ENCODE measurements around the gene TEDC2.

DNA sequence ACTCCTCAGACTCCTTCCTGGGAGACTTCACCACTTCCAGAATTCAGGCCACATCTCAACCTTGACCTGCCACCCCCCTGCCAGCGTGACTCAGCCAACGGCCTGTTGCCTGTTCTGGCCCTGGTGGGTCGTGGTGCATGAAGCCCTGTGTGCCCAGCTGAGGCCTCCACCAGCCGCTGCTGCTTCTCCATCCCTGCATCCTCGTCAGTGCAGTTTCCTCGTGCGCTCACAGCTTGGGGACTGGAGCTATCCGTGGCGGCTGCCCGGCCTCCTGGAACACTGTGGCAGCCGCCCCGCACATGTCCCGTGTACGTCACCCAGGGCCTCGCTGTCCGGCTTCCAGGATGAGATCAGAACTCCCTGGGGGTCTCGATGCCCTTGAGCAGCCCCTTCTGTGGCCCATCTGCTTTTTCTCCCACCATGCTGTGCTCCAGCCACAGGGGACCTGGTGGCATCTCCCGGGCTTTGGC, 8.0 kb upstream of the TEDC2 start:
- no peak for TF ChIP-seq POLR2A (IDR thresholded peaks at IDR 0.05; ENCODE audit: control extremely low read depth in 1 of 2, low read depth in 2 of 2, low read length in 2 of 2)
- no peak for TF ChIP-seq YY1 (IDR thresholded peaks at IDR 0.05; ENCODE audit: low read depth, low read length)
- TF ChIP-seq, protein P1, sequence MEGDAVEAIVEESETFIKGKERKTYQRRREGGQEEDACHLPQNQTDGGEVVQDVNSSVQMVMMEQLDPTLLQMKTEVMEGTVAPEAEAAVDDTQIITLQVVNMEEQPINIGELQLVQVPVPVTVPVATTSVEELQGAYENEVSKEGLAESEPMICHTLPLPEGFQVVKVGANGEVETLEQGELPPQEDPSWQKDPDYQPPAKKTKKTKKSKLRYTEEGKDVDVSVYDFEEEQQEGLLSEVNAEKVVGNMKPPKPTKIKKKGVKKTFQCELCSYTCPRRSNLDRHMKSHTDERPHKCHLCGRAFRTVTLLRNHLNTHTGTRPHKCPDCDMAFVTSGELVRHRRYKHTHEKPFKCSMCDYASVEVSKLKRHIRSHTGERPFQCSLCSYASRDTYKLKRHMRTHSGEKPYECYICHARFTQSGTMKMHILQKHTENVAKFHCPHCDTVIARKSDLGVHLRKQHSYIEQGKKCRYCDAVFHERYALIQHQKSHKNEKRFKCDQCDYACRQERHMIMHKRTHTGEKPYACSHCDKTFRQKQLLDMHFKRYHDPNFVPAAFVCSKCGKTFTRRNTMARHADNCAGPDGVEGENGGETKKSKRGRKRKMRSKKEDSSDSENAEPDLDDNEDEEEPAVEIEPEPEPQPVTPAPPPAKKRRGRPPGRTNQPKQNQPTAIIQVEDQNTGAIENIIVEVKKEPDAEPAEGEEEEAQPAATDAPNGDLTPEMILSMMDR (IDR thresholded peaks at IDR 0.05; ENCODE audit: control extremely low read depth in 1 of 3, insufficient read depth in 1 of 3, low read depth in 1 of 3, low read length in 3 of 3) = no peak
- TF ChIP-seq SRF (IDR thresholded peaks at IDR 0.05; ENCODE audit: low read depth, low read length) = no peak
- TF ChIP-seq SAP30 (IDR thresholded peaks at IDR 0.05; ENCODE audit: insufficient read depth, insufficient replicate concordance, low read length) = no peak
- no peak for TF ChIP-seq EGR1 (IDR thresholded peaks at IDR 0.05; ENCODE audit: borderline replicate concordance, low read depth, low read length)
- no peak for TF ChIP-seq TAF1 (IDR thresholded peaks at IDR 0.05; ENCODE audit: low read depth, low read length)
- no peak for TF ChIP-seq CEBPB (IDR thresholded peaks at IDR 0.05; ENCODE audit: low read depth, low read length)
- no peak for TF ChIP-seq CREB1 (IDR thresholded peaks at IDR 0.05)
